AG04450 (cell line): ENCODE results near the gene WDR7. TPM values are rescaled to one million over a fixed set of nuclear protein-coding genes. Genes with fewer than 3 reads are reported as not detected.

ENCODE experiments used
- CTCF ChIA-PET: fragments of 300-600, 350-600 bp; formaldehyde crosslinking; extraction: SDS; loops from one replicate; lab custom pipeline; 2022; ENCODE audit warnings: antibody characterized with exemption, inconsistent platforms; lab: Charles Lee
- POLR2A ChIA-PET: fragments of 350-600 bp; formaldehyde crosslinking; extraction: SDS; loops from one replicate; lab custom pipeline; 2021; ENCODE audit warnings: antibody characterized with exemption, inconsistent platforms; lab: Yijun Ruan, JAX
- DNase-seq: peaks from one replicate; pipeline ENCODE4 v3.0.0-alpha.2; 2011; ENCODE audit warnings: low read depth, low spot score
- H3K27ac ChIP-seq: one replicate; pipeline ENCODE4 v1.5.1; 2012; ENCODE audit warnings: low read depth, low read length, control low read depth
- H3K27me3 ChIP-seq: one replicate; pipeline ENCODE4 v1.6.0; 2012; ENCODE audit warnings: low read length; ENCODE audit not compliant: control insufficient read depth, insufficient read depth
- H3K4me3 ChIP-seq: 2 replicates; pipeline ENCODE4 v1.5.1; 2011; ENCODE audit warnings: mild to moderate bottlenecking, low read depth, low read length, control low read depth
- H3K9me3 ChIP-seq: 2 replicates; pipeline ENCODE4 v1.5.1; 2012; ENCODE audit warnings: low read length; ENCODE audit not compliant: control insufficient read depth, insufficient read depth
- polyA plus RNA-seq: library from polyadenylated mRNA; depleted of rRNA; stranded (reverse); fragments of >200 nt; gene quantifications from 2 replicates; pipeline ENCODE4 v1.2.3, GENCODE V29; 2011
- TF ChIP-seq, protein P1 (sequence below): IDR thresholded peaks from 2 replicates; pipeline ENCODE4 v1.5.1; 2011; ENCODE audit warnings: low read depth, low read length, control low read depth, inconsistent platforms

The WDR7 gene
- polyA plus RNA-seq, 1 experiment: 8.1 TPM

- Histone ChIP-seq H3K9me3 (no peaks in the 10 kb centered on the region), H3K27me3 (peaks cover 3% of the 10 kb centered on the region), H3K27ac (no peak overlapping the region), H3K4me3 (no peak overlapping the region)
- TF ChIP-seq, protein P1, sequence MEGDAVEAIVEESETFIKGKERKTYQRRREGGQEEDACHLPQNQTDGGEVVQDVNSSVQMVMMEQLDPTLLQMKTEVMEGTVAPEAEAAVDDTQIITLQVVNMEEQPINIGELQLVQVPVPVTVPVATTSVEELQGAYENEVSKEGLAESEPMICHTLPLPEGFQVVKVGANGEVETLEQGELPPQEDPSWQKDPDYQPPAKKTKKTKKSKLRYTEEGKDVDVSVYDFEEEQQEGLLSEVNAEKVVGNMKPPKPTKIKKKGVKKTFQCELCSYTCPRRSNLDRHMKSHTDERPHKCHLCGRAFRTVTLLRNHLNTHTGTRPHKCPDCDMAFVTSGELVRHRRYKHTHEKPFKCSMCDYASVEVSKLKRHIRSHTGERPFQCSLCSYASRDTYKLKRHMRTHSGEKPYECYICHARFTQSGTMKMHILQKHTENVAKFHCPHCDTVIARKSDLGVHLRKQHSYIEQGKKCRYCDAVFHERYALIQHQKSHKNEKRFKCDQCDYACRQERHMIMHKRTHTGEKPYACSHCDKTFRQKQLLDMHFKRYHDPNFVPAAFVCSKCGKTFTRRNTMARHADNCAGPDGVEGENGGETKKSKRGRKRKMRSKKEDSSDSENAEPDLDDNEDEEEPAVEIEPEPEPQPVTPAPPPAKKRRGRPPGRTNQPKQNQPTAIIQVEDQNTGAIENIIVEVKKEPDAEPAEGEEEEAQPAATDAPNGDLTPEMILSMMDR: no peak
- ChIA-PET CTCF (no interaction called here), POLR2A (no interaction called here)
- DNase-seq: no peak
These were observed 411.0 kb downstream of the WDR7 start for GRCh38 chr18:57062178-57062577.

- ChIA-PET POLR2A (no interaction called here), CTCF (no interaction called here)
- Histone ChIP-seq H3K9me3 (no peaks in the 10 kb centered on the region), H3K4me3 (no peak overlapping the region), H3K27me3 (peaks cover 7% of the 10 kb centered on the region), H3K27ac (no peak overlapping the region)
- DNase-seq: no peak
- TF ChIP-seq, protein P1: no peak
These were observed 411.7 kb downstream of the WDR7 start for GRCh38 chr18:57062844-57063243.

DNA sequence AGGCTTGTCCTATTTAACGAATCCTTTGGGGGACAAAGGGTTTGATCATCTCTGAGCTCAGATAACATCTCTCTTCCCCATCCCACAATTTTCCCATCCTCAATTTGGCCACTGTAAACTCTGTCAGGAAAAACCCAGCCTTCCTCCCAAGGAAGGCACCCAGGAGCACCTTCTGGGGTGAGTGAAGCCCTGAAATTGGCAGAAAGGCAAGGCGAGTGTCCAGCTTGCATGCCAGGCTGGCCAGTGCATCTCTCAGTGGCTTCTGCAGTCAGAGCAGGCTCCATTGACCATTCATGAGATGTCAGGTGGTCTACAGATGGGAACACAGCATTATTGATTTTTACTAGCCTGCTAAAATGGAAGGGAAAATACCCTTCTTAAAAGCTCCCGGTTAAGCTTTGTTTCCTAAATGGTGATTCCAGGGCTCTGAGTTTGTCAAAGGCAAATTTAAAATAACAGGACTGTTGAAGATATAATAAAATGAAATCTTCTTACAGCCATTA lies 412.5 kb downstream of the WDR7 start:
- TF ChIP-seq, protein P1: no peak
- no peak overlapping the region for H3K27ac ChIP-seq
- H3K27me3 ChIP-seq: peaks cover 7% of the 10 kb centered on the region
- no peaks in the 10 kb centered on the region for H3K9me3 ChIP-seq
- ChIA-PET CTCF (no interaction called here), POLR2A (no interaction called here)
- DNase-seq: no peak
- no peak overlapping the region for H3K4me3 ChIP-seq

GRCh38 chr18:57073501-57074187 lies 422.5 kb downstream of the WDR7 start:
- H3K27ac ChIP-seq: no peak overlapping the region
- no peak overlapping the region for H3K4me3 ChIP-seq
- DNase-seq: no peak
- H3K27me3 ChIP-seq: peaks cover 5% of the 10 kb centered on the region
- ChIA-PET CTCF (no interaction called here), POLR2A (no interaction called here)
- TF ChIP-seq, protein P1: no peak
- no peaks in the 10 kb centered on the region for H3K9me3 ChIP-seq

- CTCF ChIA-PET: no interaction called here
- Histone ChIP-seq H3K27me3 (peaks cover 5% of the 10 kb centered on the region), H3K27ac (no peak overlapping the region), H3K9me3 (no peaks in the 10 kb centered on the region), H3K4me3 (no peak overlapping the region)
- DNase-seq: no peak
- TF ChIP-seq, protein P1: no peak
- POLR2A ChIA-PET: no interaction called here
These were observed 424.7 kb downstream of the WDR7 start for GRCh38 chr18:57075716-57076400.
